ENCODE measurements around the gene SUDS3. TPM values are rescaled to one million over a fixed set of nuclear protein-coding genes. Genes with fewer than 3 reads are reported as not detected.

SUDS3 gene
- total and polyA plus RNA-seq, 4 donors, result 10.9 to 106 (median 17.8) TPM

GRCh38 chr12:118375348-118375747 is 1.0 kb upstream of the SUDS3 start:
- Histone ChIP-seq H3K9me3 (ENCODE audit: control insufficient read depth in 4 of 4, insufficient read depth in 3 of 4, low read length in 3 of 4) (no peaks in the 10 kb centered on the region), H3K27me3 (ENCODE audit: control insufficient read depth in 3 of 3, insufficient read depth in 3 of 3, low read length in 2 of 3) (no peaks in the 10 kb centered on the region), H3K4me3 (no peak overlapping the region), H3K9ac (ENCODE audit: insufficient read depth in 1 of 2, low read length in 2 of 2) (peak overlapping the region in 1 of 2 donors; percentile 96), H3K27ac (ENCODE audit: low read depth in 1 of 2, low read length in 1 of 2) (peak overlapping the region in 1 of 2 donors; percentile 97), H3K36me3 (ENCODE audit: control insufficient read depth in 4 of 4, insufficient read depth in 4 of 4, low read length in 4 of 4) (peaks cover 0 to 11% (median 3%) of the 10 kb centered on the region in 4 donors), H3K4me1 (ENCODE audit: control insufficient read depth in 5 of 5, insufficient read depth in 5 of 5, low read length in 5 of 5) (peaks cover 0 to 26% (median 11%) of the 10 kb centered on the region in 5 donors)
- DNase-seq (no peak), ATAC-seq (ENCODE audit: insufficient read depth, low FRiP score) (no peak)
- no peak for TF ChIP-seq CTCF (IDR thresholded peaks at IDR 0.05; ENCODE audit: control extremely low read depth, extremely low read depth)
- WGBS, 2 donors, result 66 to 82% methylated on average over 10 of the region's 10 CpGs

- no peak for TF ChIP-seq CTCF (IDR thresholded peaks at IDR 0.05; ENCODE audit: control extremely low read depth, extremely low read depth)
- Histone ChIP-seq H3K27me3 (ENCODE audit: control insufficient read depth in 3 of 3, insufficient read depth in 3 of 3, low read length in 2 of 3) (no peaks in the 10 kb centered on the region), H3K9me3 (ENCODE audit: control insufficient read depth in 4 of 4, insufficient read depth in 3 of 4, low read length in 3 of 4) (no peaks in the 10 kb centered on the region), H3K4me3 (peak overlapping the region; percentile 96), H3K9ac (ENCODE audit: insufficient read depth in 1 of 2, low read length in 2 of 2) (peak overlapping the region; percentile 30 to 73), H3K4me1 (ENCODE audit: control insufficient read depth in 5 of 5, insufficient read depth in 5 of 5, low read length in 5 of 5) (peaks cover 0 to 21% (median 8%) of the 10 kb centered on the region in 5 donors), H3K36me3 (ENCODE audit: control insufficient read depth in 4 of 4, insufficient read depth in 4 of 4, low read length in 4 of 4) (peaks cover 8 to 22% (median 10%) of the 10 kb centered on the region in 4 donors), H3K27ac (ENCODE audit: low read depth in 1 of 2, low read length in 1 of 2) (peak overlapping the region in 1 of 2 donors; percentile 56)
- 3% methylated on average over 22 of the region's 22 CpGs for WGBS, 2 donors
- ATAC-seq (ENCODE audit: insufficient read depth, low FRiP score) (no peak), DNase-seq (peak in 2 of 3 donors; percentile 13 to 19)
Measured at GRCh38 chr12:118377021-118377883, 897 bp downstream of the SUDS3 start.

- TF ChIP-seq CTCF (IDR thresholded peaks at IDR 0.05; ENCODE audit: control extremely low read depth, extremely low read depth), result peak; percentile 92
- DNase-seq (peak; percentile 72 to 82 (median 72)), ATAC-seq (ENCODE audit: insufficient read depth, low FRiP score) (no peak)
- peaks cover 0 to 21% (median 8%) of the 10 kb centered on the region in 5 donors for H3K4me1 ChIP-seq (ENCODE audit: control insufficient read depth in 5 of 5, insufficient read depth in 5 of 5, low read length in 5 of 5)
- H3K36me3 ChIP-seq (ENCODE audit: control insufficient read depth in 4 of 4, insufficient read depth in 4 of 4, low read length in 4 of 4), result peaks cover 9 to 25% (median 10%) of the 10 kb centered on the region in 4 donors
- 33 to 35% methylated on average over 8 of the region's 8 CpGs for WGBS, 2 donors
- no peaks in the 10 kb centered on the region for H3K9me3 ChIP-seq (ENCODE audit: control insufficient read depth in 4 of 4, insufficient read depth in 3 of 4, low read length in 3 of 4)
- peak overlapping the region in 1 of 2 donors; percentile 73 for H3K9ac ChIP-seq (ENCODE audit: insufficient read depth in 1 of 2, low read length in 2 of 2)
- H3K4me3 ChIP-seq, result peak overlapping the region; percentile 35
- H3K27me3 ChIP-seq (ENCODE audit: control insufficient read depth in 3 of 3, insufficient read depth in 3 of 3, low read length in 2 of 3), result no peaks in the 10 kb centered on the region
- peak overlapping the region in 1 of 2 donors; percentile 56 for H3K27ac ChIP-seq (ENCODE audit: low read depth in 1 of 2, low read length in 1 of 2)
Measured at GRCh38 chr12:118377884-118378470, 1.6 kb downstream of the SUDS3 start.
